ENCODE results near the gene AK9.

DNA sequence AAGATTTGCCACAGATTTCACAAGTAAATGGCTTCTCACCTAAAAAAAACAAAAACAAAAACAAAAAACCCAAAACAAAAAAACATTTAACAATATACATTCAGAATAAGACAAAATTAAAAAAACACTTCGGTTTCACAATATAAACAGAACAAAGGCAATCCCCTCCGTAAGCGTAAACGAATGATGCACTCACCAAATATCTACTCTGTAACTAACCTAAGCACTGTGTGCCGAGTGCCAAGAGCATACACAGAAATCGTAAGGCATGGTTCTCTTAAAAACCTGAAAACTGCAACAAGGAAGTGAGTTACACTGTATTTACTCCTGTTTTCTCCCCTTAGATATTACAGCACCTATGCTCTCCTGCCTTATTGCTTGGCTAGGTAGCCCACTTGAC is 223.3 kb downstream of the AK9 start:
- TF ChIP-seq, protein P1, sequence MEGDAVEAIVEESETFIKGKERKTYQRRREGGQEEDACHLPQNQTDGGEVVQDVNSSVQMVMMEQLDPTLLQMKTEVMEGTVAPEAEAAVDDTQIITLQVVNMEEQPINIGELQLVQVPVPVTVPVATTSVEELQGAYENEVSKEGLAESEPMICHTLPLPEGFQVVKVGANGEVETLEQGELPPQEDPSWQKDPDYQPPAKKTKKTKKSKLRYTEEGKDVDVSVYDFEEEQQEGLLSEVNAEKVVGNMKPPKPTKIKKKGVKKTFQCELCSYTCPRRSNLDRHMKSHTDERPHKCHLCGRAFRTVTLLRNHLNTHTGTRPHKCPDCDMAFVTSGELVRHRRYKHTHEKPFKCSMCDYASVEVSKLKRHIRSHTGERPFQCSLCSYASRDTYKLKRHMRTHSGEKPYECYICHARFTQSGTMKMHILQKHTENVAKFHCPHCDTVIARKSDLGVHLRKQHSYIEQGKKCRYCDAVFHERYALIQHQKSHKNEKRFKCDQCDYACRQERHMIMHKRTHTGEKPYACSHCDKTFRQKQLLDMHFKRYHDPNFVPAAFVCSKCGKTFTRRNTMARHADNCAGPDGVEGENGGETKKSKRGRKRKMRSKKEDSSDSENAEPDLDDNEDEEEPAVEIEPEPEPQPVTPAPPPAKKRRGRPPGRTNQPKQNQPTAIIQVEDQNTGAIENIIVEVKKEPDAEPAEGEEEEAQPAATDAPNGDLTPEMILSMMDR (IDR thresholded peaks at IDR 0.05): no peak
- no peak for TF ChIP-seq POLR2A (IDR thresholded peaks at IDR 0.05)

Data from lower leg skin (tissue), 3 donors.